Sigmoid colon (tissue), 4 donors: Measurements from ENCODE around the gene C13orf46.

Experiments
- CTCF ChIP-seq, 4 experiments: fragments of 450-650 bp in 3 of 4; fragments of 200-600 bp in 1 of 4; IDR thresholded peaks; one replicate each; pipeline ENCODE4 v1.5.1; 2016 to 2019; ENCODE audit warnings: antibody characterized with exemption in 4 of 4, mild to moderate bottlenecking in 3 of 4, moderate library complexity in 2 of 4
- EP300 ChIP-seq, 4 donors: sonication (generic); formaldehyde crosslinking; IDR thresholded peaks; one replicate each; pipeline ENCODE4 v1.6.1; 2017; ENCODE audit warnings: antibody characterized with exemption in 4 of 4
- POLR2A ChIP-seq, 2 donors: fragments of 450-650 bp; IDR thresholded peaks; one replicate each; pipeline ENCODE4 v1.6.1; 2016; ENCODE audit warnings: antibody characterized with exemption in 2 of 2, mild to moderate bottlenecking in 2 of 2, moderate library complexity in 2 of 2
- POLR2AphosphoS5 ChIP-seq, 4 donors: sonication (generic); formaldehyde crosslinking; IDR thresholded peaks; one replicate each; pipeline ENCODE4 v1.6.1; 2017; ENCODE audit warnings: antibody characterized with exemption in 4 of 4

GRCh38 chr13:113969973-113970611 is 3.8 kb downstream of the C13orf46 start:
- TF ChIP-seq POLR2AphosphoS5 (IDR thresholded peaks at IDR 0.05) (no peak), POLR2A (IDR thresholded peaks at IDR 0.05) (no peak), CTCF (IDR thresholded peaks at IDR 0.05) (no peak), EP300 (IDR thresholded peaks at IDR 0.05) (no peak)
